NCI-H2029 treated with DMSO at 0.1 percent for 48 hours (cell line): ENCODE measurements around the gene RPGR.

Source experiments
- DNase-seq: peaks from one replicate; lab custom pipeline; 2025; lab: John Stamatoyannopoulos, UW

Gene RPGR

DNA sequence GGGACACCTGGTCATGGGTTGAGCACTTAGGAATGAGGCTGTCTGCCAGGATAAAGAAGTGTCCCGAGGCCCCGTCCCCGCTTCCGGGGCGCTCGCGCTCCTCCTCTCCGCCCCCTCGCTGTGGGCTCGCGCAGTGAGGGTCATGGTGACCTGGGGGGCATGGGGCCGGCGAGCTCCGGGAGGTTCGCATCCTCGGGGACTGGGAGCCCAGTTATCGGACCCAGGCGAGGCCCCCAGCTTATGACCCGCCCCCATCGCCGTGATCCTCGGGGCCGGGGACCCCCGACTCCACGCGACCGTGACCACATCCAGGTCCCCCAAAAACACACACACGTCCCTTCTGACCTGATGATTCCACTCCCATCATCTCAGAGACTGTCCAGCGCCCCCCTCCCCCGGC, 71.3 kb downstream of the RPGR start:
- no peak for DNase-seq

DNA sequence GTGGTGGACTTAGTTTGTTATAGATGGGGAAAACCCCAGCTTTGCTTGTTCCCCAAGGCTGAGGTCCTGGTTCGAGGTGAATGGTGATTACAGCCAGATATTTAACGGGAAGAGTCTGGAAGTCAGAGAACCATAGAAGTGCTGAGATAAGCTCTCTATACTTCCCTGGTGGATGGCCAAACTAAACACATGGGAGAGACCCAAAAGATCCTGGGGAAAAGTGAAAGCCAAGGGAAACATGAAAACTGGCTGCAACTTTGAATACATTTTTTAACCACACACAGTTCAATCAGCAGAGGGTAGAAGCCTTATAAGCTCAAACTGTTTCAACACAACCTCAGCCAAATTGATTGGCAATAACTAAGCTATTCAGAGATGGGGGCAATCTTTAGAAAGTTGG, 77.3 kb downstream of the RPGR start:
- DNase-seq = no peak

DNA sequence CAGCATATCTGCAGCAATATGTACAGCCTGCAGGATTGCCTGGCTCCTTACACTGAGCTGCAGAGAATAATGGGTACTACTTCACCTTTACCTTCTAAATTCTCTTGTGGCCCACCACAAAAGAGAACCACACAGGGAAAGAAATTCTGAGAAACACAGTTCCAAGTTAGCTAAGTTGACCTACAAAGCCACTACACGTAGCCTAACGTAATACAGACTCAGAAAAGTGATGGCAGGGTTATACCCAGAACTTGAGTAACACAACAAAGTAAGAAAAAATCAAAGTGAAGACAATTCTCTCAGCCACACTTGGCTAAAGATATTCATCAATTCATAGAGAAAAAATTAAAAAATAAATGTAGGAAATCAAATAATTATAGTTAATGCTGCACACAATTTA, 80.3 kb downstream of the RPGR start:
- DNase-seq = no peak

DNA sequence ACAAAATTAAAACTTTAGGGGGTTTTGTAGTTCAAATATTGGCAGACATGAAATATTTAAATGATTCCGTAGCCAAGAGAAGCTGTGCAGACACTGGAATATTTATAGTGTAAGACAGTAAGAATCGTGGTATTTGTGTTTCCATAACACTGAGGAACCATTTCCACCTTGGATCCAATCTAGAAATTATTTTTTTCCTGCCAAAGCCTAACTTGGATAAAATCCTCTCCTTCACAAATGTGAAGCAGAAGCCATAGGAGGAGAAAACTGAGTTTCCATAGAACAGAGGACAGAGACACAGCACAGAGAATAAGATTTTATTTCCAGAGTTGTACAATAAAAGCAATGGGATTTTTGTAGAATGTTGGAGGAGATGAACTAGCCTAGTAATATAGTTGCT, 86.8 kb downstream of the RPGR start:
- DNase-seq = no peak

DNA sequence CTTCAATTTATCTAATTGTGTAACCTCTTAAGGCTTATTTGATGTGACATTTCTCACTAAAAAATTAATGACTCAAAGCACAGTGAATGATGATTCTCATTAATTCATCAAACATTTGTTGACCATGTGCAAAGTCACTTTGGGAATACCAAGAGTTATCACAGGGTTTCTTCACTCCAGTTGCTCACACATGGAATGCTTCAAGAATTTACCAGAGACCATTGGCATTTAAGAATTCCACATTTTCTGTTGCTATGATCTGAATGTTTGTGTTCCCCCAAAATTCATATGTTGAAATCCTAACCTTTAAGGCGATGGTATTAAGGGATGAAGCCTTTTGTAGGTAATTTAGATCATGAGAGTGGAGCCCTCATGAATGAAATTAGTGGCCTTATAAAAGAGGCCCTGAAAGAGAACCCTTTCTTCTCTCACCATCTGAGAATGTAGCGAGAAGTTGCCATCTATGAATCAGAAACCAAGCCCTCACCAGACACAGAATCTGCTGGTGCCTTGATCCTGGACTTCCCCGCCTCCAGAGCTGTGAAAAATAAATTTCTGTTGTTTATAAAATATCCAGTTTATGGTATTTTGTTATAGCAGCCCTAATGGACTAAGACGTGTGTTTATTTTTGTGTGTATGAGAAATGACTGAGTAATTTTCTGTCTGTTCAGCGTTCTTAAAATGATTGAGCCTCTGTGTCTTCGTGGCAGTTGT, 90.3 kb downstream of the RPGR start:
- DNase-seq = no peak

DNA sequence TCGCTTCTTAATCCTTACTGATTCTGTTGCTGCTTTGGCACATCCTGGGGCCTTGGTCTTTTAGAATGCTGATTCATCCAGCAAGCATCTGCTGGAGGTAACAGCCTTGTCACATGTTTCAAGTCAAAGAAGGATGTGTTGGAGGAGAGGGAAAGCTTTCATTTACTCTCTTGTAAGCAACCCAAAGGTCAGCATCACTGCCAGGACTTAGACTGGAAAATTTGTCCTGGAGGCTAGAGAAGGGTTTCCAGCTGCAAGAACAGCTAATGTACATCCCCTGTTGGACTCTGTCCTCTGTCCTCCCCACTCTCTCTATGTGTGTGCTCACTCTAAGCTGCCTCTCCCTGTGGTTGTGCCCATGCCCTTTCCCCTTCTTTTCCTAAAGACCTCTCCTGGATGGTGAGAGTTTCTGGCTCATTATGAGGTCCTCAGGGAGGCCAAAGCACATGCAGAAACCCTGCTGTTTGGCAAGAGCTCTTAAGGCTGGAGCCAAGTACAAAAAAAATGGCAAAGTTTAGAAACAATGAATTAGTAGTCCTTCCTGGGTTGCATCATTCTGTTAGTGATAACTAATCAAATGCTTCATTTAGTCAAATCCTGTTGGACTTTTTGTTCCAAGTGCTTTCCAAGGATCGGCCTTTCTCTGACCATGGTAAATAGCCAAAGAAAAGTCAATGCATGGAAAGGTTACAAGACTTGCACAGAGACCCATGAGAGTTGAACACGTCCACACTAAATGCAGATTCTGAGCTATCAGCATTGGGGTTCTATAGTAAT, 93.2 kb downstream of the RPGR start:
- DNase-seq = no peak

DNA sequence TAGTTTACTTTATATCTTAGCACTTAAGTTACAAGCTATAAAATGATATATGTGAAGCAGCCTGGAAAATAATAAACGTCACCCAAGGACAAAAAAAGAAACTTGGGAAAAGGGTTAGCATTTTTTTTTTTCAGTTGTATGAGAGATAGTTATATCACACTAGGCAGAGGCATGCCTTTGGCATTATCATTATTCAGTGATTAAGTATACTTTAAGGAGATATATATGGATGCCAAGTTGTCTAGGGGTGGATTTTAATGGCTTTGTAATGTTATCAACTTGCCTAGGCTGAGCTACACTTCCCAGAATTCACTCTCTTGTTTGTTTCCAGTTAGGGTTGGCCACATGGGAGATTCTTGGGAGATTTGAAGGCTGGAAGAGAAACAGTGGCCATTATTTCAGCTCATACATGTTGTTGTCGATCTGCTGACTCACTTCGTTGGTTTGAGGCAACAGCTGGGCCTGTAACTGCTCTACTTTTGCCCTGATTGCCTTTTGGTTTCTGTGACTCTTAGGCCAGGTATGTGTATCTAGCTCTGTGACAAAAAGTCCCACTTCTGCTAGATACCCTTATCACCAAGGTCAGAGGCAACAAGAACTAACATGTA, 95.1 kb downstream of the RPGR start:
- DNase-seq = no peak

DNA sequence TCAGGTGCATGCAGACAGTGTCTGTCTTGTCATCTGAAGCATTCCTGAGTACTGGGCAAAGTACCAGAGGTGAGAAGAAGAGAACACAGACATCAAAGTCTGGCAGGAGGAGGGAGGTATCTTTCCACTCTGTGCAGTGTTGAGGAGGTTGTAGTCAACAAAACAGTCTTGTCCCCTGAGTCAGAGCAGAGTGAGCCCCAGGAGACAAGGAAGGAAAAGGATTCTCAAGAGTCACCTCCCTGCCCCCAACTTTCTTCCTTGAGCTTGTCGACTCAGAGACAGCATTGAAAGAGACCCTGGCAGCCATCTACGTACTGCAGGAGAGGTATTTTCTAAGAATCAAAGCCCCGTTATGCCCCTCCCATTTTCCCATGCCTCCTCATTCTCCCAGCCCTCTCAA, 102.2 kb downstream of the RPGR start:
- no peak for DNase-seq

DNA sequence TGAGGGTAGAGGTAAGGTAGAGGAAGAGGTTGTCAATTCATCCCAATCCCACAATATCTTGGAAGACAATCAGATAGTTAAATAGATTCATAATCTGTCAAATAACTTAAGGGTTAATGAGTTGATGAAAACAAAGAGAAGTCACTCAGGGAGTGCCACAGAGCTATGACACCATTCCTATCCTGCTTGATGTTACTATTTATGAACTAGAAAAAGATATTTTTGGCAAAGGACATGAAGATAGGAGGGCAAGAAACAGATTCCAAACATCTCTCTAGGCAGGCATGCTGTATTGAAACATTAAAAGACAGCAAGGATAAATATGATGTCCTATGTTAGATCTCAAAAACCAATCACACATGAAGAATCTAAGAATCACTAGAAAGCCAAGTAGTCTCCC, 103.1 kb downstream of the RPGR start:
- DNase-seq = no peak

DNA sequence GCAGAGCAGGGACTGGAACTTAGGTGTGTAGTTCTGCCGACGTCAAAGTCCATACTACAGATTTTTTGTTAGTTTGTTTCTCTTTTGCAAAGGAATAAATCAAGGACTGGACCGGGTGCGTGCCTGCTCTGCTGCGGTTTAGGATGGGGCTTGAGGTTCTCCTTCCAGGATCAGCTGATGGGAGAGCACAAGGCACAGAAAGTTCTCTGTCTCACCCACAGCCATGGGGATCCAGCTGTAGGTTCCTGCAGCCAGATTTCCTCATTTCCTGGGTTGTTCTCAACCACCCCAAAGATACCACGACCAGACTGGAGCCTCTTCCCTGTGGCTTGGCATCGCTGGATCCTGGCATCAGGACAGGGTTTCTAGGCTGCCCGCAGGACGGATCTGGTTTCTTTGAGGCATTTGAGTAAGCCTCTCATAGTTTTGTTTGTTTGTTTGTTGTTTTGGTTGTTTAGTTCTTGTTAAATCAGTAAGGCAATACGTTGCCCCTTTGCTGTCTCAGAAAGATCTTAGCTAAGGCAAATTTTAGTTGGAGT, 105.8 kb downstream of the RPGR start:
- DNase-seq = no peak

DNA sequence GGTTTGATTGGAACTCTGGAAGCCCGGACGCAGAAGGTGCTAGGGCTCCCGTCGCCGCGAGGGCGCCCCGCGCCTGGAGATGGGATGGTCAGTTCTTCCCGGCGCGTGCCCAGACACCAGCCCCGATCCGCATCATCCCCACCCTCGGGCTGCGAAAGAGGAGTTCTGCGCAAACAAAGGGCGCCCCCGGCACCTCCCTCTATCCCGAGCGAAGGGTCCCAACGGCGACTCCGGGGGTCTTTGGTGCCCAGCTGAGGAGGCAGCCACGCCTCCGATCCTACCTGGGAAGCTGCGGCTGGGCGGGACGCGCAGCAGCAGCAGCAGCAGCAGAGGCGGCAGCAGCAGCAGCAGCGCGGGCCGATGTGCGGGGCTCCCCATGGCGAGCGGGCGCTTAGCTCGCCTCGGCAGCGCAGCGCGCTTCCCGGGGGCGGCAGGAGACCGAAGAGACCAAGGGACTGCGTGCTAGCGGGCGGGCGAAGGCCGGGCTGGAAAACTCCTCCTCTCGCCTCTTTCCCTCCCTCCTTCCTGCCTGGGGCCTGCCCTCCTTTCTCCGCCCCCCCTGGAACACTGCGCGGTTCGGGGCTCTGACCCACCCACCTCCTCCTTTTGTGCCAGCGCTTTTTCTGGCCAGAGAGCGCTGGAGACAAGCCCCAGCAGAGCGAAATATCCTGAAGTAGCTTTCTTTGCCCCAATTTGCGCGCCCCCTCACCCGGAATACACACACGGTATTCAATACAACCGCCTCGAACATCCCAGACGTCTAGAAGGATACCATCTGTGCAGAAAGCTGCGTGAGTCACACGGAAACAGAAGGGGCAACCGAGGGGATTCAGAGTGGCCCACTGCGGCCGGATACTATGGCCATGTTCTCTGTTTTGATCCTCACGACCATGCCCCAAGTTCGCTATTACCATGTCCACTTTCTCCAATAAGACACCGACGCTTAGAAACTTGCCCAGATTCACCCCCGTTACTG, 106.6 kb downstream of the RPGR start, which contains the start of gene SRPX:
TSS of gene SRPX (minus strand) at position 457 of the 976 bp plus-strand sequence. CDS start at position 378, 79 bp downstream.
- no peak for DNase-seq

DNA sequence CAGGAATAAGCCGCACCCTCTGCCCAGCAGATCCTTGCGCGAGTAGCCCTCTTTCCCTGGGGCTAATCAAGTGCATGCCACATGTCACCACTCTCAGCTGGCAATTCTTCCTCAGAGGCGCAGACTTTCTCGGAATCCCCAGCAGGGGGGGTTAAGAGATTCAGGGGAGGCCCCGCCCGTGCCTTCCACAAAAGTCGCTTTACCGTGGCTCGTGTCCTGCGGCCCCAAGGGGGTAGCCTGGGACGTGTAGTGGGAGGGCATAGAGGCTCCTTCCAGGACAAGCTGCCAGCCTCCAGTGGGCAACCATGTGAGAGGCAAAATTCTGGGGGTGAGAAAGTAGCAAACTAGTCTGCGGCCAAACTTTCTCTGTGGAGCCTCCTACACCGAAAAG, 107.3 kb downstream of the RPGR start:
- DNase-seq = no peak
